ENCODE results near the gene MFF.

Gene MFF

DNA sequence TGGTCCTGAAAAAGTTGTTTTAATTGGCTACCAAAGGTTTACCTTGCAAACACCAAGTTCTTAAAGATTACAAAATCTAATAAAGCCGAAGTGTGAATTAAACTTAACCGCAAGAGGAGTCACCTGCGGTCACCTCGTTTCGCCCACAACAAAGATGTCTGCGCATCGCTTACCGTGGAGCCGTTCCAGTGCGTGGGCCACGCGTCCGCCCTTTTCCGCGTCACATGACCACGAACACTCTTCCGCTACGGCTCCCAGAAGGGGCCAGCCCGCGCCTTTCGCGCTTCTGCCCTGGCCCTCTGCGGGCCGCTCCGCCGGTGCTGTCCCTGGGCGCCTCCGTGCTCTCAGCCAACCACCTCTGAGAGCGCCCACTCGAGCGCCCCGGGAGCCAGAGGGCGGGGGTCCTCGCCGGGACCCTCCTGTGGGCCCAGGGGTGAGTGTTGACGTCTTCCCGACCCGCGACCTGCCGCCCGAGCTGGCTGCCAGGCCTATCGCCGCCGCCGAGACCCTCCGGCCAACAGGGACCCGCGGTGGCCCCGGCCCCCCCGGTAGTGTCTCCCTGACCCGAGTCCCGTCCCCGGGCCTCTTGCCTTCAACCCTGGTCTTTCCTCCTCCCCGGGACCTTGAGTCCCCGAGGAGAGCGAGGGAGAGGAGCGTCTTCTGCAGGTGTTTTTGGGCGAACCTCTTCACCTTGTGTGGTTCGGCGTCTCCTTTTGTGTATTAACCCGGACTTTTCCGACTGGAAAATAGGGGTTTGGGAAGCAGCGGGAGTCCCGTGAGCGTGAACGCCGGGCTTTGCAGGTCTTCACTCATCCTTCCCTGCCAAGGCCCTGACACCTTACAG lies at the start of gene MFF:
Gene MFF (plus strand): TSS at position 257 of the 844 bp plus-strand sequence. CDS start 5,415 bp downstream, outside the sequence.
- peak; percentile 96 for DNase-seq

DNA sequence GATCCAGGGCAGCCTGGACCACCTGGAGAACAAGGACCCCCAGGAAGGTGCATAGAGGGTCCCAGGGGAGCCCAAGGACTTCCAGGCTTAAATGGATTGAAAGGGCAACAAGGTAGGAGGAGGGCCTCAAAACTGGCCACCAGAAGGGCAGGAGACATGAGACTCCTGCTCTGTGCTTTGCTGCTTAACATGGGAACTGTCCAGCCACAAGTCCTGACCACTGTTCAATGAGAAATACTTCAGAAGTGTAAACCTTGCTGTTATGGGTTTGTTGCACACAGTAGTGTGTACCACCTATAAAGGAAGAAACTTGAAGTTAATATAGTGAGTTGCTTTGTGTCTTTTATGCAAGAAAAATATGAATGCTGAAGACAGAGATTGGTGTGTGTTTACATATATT lies 44.2 kb upstream of the MFF start:
- no peak for DNase-seq

DNA sequence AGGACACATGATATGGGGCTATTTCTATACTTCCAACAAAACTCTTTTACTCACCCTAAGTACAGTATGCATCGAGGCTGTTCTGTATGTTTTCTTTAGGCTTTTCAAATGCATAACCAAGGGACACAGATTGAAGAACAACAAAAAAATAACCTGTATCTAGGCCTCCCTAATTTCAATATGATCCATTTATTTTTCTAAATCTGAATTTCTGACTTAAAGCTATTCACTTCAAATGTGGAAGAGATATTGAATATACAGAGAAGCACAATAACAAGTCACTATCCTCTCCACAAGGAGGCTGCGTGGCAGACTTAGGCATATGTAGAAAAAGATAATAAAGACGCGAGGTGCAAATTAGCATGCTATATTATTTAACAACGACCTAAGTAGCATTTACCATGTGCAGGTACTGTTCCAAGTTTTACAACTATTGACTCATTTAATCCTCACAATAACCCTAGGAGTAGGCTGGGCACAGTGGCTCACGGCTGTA lies 39.3 kb upstream of the MFF start:
- no peak for DNase-seq

- DNase-seq = no peak
These were observed 37.3 kb upstream of the MFF start for GRCh38 chr2:227287771-227288170.

- no peak for DNase-seq
These were observed 32.7 kb upstream of the MFF start for GRCh38 chr2:227292314-227292713.

- no peak for DNase-seq
These were observed 31.5 kb upstream of the MFF start for GRCh38 chr2:227293531-227293930.

DNA sequence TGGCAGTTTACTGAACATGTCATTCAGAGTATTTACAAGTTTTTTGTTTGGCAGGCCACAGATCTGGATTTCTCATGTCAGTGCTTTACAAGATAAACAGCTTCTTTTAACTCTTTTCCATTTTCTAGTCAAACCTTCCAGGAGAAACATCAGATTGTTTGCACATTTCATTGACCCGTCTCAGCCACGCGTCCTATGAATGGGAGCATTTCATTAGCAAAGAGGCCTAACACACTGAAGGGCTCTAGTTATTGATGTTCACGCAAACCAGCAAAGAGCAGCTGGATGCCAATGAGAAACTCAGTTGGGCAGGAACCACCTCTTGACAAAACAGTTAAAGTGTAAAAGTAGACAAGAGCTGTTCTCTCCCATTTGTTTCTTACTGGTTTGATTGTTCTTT lies 29.2 kb upstream of the MFF start:
- DNase-seq = no peak

GRCh38 chr2:227296671-227297405 lies 28.2 kb upstream of the MFF start:
- no peak for DNase-seq

GRCh38 chr2:227301523-227301922 lies 23.5 kb upstream of the MFF start:
- DNase-seq = no peak

DNA sequence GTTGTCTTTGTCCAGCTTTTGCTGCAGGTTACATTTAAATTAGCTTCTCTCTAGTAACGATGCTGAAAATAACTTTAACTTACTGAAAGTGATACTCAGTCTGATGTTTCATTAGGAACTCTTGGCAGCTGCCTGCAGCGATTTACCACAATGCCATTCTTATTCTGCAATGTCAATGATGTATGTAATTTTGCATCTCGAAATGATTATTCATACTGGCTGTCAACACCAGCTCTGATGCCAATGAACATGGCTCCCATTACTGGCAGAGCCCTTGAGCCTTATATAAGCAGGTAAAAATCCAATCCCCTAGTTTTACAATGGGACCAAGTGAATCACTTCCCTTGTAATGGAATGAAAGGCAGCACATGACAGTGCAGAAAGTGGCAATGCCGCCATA lies 16.3 kb upstream of the MFF start:
- no peak for DNase-seq

GRCh38 chr2:227310756-227311110 lies 14.3 kb upstream of the MFF start:
- DNase-seq = no peak

GRCh38 chr2:227311861-227312506 lies 13.1 kb upstream of the MFF start:
- DNase-seq = no peak

DNA sequence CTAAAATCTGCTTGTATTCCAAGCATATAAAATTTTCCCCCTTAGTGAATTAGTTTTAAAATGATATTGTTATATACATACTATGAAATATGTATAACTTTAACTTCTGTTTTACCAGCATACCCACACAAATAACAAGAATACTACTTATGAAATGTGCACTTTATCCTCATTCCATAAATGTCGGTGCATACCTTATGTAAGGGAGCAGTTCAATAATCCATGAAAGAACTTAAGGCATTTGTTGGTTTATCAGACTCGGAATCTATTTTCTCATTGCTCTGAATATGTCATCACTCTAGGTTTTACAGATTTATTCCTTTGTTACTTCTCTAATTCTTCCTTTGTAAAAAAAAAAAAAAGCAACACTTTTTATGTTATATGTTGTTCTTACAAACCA lies 12.5 kb upstream of the MFF start:
- DNase-seq = no peak

- no peak for DNase-seq
These were observed 11.7 kb upstream of the MFF start for GRCh38 chr2:227313310-227313709.

DNA sequence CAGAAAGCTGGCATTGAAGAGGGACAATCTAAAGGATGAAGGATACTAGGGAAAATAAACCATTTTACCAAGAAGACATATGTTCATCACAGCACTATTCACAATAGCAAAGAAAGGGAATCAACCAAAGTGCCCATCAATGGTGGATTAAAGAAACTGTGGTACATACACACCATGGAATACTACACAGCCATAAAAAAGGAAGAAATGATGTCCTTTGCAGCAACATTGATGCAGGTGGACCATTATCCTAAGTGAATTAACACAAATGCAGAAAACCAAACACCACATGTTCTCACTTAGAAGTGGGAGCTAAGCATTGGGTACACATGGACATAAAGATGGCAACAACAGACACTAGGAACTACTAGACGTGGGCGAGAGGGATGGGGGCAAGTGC lies 7.2 kb upstream of the MFF start:
- no peak for DNase-seq

DNA sequence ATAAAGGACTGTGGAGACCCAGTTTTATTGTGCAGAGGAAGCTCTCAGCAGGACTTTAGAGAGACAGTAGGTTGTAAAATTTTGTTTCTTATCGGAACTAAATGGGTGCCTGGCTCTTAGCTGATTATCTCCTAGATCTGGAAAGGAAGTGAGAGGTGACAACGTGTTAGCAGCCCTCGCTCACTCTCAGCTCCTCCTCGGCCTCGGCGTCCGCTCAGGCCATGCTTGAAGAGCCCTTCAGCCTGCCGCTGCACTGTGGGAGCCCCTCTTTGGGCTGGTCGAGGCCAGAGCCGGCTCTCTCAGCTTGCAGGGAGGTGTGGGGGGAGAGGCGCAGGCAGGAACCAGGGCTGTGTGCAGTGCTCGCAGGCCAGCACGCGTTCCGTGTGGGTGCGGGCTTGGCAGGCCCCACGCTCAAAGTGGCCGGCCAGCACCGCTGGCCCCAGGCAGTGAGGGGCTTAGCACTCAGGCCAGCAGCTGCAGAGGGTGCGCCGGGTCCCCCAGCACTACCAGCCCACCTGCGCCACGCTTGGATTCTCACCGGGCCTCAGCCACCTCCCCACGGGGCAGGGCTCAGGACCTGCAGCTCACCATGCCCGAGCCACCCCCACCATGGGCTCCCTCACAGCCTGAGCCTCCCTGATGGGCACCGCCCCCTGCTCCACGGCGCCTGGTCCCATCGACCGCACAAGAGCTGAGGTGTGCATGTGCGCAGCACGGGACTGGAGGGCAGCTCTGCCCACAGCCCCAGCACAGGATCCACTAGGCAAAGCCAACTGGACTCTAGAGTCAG lies 4.6 kb upstream of the MFF start:
- no peak for DNase-seq

GRCh38 chr2:227322530-227323205 lies 2.4 kb upstream of the MFF start:
- DNase-seq = no peak

- no peak for DNase-seq
These were observed 1.2 kb upstream of the MFF start for GRCh38 chr2:227323818-227324217.

GRCh38 chr2:227324642-227324994 lies 433 bp upstream of the MFF start:
- no peak for DNase-seq

GRCh38 chr2:227325839-227326195 lies 766 bp downstream of the MFF start:
- no peak for DNase-seq

DNA sequence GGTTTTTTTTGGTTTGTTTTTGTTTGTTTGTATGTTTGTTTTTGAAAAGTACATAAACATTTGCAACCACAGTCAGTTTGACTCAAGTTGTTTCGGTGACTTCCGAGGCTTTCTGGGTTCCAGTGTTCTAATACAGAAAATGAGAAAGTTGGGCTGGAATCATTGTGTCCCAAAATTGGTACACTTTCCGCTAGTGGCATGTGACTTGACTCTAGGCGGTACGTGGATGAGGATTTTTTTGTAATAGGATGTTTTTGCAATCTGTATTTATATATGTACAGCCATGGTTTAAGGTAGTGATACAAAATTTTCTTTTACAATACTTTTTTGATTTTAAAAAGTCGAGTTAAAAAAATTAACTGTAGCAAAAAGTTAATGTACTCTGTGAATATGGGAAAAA lies 1.7 kb downstream of the MFF start:
- DNase-seq = no peak

GRCh38 chr2:227335713-227336112 lies 10.7 kb downstream of the MFF start:
- DNase-seq = no peak

GRCh38 chr2:227337442-227337841 lies 12.4 kb downstream of the MFF start:
- DNase-seq = no peak
